ENCODE data around the gene ENPP3. TPM values are rescaled to one million over a fixed set of nuclear protein-coding genes. Genes with fewer than 3 reads are reported as not detected.

Gene ENPP3
- total and polyA plus RNA-seq, 9 of the 15 experiments (the other 6 are each of a cell fraction or from before 2014, with no cell fraction given), result 14.0 to 32.8 (median 21.6) TPM

- no peak for FAIRE-seq
- no peak for TF ChIP-seq GTF3C2 (IDR thresholded peaks at IDR 0.05; ENCODE audit: borderline replicate concordance, extremely low read depth, insufficient read length)
- TF ChIP-seq HIVEP1 (CRISPR knock-in tag; IDR thresholded peaks at IDR 0.05), result no peak
- no peak for TF ChIP-seq DNMT1 (IDR thresholded peaks at IDR 0.05)
- TF ChIP-seq TARDBP (IDR thresholded peaks at IDR 0.05), result no peak
- no peak for TF ChIP-seq ZNF431 (CRISPR knock-in tag; IDR thresholded peaks at IDR 0.05)
- TF ChIP-seq TEAD1 (CRISPR knock-in tag; IDR thresholded peaks at IDR 0.05), result no peak
- TF ChIP-seq DPF2 (IDR thresholded peaks at IDR 0.05), result no peak
- TF ChIP-seq FOXK2 (conservative IDR thresholded peaks at IDR 0.05 in 1 of 2, IDR thresholded peaks at IDR 0.05 in 1 of 2; ENCODE audit: low read depth in 2 of 2), result no peak
- TF ChIP-seq, protein P1, sequence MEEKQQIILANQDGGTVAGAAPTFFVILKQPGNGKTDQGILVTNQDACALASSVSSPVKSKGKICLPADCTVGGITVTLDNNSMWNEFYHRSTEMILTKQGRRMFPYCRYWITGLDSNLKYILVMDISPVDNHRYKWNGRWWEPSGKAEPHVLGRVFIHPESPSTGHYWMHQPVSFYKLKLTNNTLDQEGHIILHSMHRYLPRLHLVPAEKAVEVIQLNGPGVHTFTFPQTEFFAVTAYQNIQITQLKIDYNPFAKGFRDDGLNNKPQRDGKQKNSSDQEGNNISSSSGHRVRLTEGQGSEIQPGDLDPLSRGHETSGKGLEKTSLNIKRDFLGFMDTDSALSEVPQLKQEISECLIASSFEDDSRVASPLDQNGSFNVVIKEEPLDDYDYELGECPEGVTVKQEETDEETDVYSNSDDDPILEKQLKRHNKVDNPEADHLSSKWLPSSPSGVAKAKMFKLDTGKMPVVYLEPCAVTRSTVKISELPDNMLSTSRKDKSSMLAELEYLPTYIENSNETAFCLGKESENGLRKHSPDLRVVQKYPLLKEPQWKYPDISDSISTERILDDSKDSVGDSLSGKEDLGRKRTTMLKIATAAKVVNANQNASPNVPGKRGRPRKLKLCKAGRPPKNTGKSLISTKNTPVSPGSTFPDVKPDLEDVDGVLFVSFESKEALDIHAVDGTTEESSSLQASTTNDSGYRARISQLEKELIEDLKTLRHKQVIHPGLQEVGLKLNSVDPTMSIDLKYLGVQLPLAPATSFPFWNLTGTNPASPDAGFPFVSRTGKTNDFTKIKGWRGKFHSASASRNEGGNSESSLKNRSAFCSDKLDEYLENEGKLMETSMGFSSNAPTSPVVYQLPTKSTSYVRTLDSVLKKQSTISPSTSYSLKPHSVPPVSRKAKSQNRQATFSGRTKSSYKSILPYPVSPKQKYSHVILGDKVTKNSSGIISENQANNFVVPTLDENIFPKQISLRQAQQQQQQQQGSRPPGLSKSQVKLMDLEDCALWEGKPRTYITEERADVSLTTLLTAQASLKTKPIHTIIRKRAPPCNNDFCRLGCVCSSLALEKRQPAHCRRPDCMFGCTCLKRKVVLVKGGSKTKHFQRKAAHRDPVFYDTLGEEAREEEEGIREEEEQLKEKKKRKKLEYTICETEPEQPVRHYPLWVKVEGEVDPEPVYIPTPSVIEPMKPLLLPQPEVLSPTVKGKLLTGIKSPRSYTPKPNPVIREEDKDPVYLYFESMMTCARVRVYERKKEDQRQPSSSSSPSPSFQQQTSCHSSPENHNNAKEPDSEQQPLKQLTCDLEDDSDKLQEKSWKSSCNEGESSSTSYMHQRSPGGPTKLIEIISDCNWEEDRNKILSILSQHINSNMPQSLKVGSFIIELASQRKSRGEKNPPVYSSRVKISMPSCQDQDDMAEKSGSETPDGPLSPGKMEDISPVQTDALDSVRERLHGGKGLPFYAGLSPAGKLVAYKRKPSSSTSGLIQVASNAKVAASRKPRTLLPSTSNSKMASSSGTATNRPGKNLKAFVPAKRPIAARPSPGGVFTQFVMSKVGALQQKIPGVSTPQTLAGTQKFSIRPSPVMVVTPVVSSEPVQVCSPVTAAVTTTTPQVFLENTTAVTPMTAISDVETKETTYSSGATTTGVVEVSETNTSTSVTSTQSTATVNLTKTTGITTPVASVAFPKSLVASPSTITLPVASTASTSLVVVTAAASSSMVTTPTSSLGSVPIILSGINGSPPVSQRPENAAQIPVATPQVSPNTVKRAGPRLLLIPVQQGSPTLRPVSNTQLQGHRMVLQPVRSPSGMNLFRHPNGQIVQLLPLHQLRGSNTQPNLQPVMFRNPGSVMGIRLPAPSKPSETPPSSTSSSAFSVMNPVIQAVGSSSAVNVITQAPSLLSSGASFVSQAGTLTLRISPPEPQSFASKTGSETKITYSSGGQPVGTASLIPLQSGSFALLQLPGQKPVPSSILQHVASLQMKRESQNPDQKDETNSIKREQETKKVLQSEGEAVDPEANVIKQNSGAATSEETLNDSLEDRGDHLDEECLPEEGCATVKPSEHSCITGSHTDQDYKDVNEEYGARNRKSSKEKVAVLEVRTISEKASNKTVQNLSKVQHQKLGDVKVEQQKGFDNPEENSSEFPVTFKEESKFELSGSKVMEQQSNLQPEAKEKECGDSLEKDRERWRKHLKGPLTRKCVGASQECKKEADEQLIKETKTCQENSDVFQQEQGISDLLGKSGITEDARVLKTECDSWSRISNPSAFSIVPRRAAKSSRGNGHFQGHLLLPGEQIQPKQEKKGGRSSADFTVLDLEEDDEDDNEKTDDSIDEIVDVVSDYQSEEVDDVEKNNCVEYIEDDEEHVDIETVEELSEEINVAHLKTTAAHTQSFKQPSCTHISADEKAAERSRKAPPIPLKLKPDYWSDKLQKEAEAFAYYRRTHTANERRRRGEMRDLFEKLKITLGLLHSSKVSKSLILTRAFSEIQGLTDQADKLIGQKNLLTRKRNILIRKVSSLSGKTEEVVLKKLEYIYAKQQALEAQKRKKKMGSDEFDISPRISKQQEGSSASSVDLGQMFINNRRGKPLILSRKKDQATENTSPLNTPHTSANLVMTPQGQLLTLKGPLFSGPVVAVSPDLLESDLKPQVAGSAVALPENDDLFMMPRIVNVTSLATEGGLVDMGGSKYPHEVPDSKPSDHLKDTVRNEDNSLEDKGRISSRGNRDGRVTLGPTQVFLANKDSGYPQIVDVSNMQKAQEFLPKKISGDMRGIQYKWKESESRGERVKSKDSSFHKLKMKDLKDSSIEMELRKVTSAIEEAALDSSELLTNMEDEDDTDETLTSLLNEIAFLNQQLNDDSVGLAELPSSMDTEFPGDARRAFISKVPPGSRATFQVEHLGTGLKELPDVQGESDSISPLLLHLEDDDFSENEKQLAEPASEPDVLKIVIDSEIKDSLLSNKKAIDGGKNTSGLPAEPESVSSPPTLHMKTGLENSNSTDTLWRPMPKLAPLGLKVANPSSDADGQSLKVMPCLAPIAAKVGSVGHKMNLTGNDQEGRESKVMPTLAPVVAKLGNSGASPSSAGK (IDR thresholded peaks at IDR 0.05), result no peak
Measured at GRCh38 chr6:131765804-131766135, 128.7 kb downstream of the ENPP3 start.

More at GRCh38 chr6:131765804-131766135, 128.7 kb downstream of the ENPP3 start:
- no peak for DNase-seq (ENCODE audit: extremely low read depth in 1 of 4, low spot score in 3 of 4)
- Histone ChIP-seq H3K36me3 (ENCODE audit: control insufficient read depth, insufficient read depth, low read length) (no peaks in the 10 kb centered on the region), H3K79me2 (ENCODE audit: control insufficient read depth, insufficient read depth, low read length) (no peaks in the 10 kb centered on the region), H3K9ac (ENCODE audit: insufficient read depth in 1 of 2, low read depth in 2 of 2, low read length in 2 of 2) (no peak overlapping the region), H3K4me1 (replicated peaks in 1 of 2; ENCODE audit: control insufficient read depth in 2 of 2, insufficient read depth in 2 of 2, low read length in 2 of 2) (no peaks in the 10 kb centered on the region; a peak in 1 of 5 replicates), H3K4me2 (ENCODE audit: insufficient read depth, low read length) (no peak overlapping the region), H3K27me3 (ENCODE audit: control insufficient read depth in 2 of 2, insufficient read depth in 2 of 2, low read length in 2 of 2) (0 out of 5 replicates have a peak, but pooled peaks cover 0 to 2% of the 10 kb centered on the region in 2 experiments), H3K4me3 (no peak overlapping the region), H3K9me1 (ENCODE audit: control insufficient read depth, insufficient read depth, low read length) (no peaks in the 10 kb centered on the region), H3K9me3 (replicated peaks; ENCODE audit: control insufficient read depth, insufficient read depth, low read depth, low read length) (no peaks in the 10 kb centered on the region), H2AFZ (ENCODE audit: low read depth, low read length) (no peak overlapping the region), H4K20me1 (replicated peaks; ENCODE audit: control insufficient read depth, insufficient read depth, low read length) (no peaks in the 10 kb centered on the region), H3K27ac (ENCODE audit: extremely low read depth, low read depth, low read length) (no peak overlapping the region)
- 1% methylated on average over 4 of the region's 4 CpGs for WGBS (ENCODE audit: insufficient coverage, low coverage, missing lambda C conversion rate)
- CTCF ChIA-PET (ENCODE audit: low intra/inter-chr PET ratio), result no interaction called here
- in situ Hi-C loops (cut with MboI), result no loop called here
- no TSS peak for BruUV-seq (replicated peaks)
- ATAC-seq, result no peak
- intact Hi-C loops (cut with micrococcal nuclease), result no loop called here
- POLR2A ChIA-PET, result no interaction called here
